Thymus (tissue), 11 donors: Measurements from ENCODE around the gene FAF1. TPM values are rescaled to one million over a fixed set of nuclear protein-coding genes. Genes with fewer than 3 reads are reported as not detected.

Experiments used
- DNase-seq, 9 donors: peaks; one replicate each; pipeline ENCODE4 v3.0.0-alpha.2; 2013; ENCODE audit warnings: low spot score in 9 of 9, low read depth in 6 of 9, missing footprints in 1 of 9
- H3K27ac ChIP-seq, 2 donors: one replicate each; pipeline ENCODE4 v1.5.1; 2013; ENCODE audit warnings: control low read depth in 1 of 2, low read depth in 1 of 2, low read length in 1 of 2, mild to moderate bottlenecking in 1 of 2, moderate library complexity in 1 of 2
- H3K27me3 ChIP-seq, 2 donors: one replicate each; pipeline ENCODE4 v1.5.1; 2013; ENCODE audit warnings: low read length in 1 of 2; ENCODE audit not compliant: control insufficient read depth in 2 of 2, insufficient read depth in 1 of 2
- H3K36me3 ChIP-seq, 2 donors: one replicate each; pipeline ENCODE4 v1.5.1; 2013; ENCODE audit warnings: low read length in 1 of 2, mild to moderate bottlenecking in 1 of 2, moderate library complexity in 1 of 2; ENCODE audit not compliant: control insufficient read depth in 2 of 2, insufficient read depth in 2 of 2
- H3K4me1 ChIP-seq, 2 donors: one replicate each; pipeline ENCODE4 v1.5.1; 2013; ENCODE audit warnings: low read length in 2 of 2; ENCODE audit not compliant: control insufficient read depth in 2 of 2, insufficient read depth in 2 of 2
- H3K4me3 ChIP-seq, 2 donors: one replicate each; pipeline ENCODE4 v1.5.1; 2013; ENCODE audit warnings: low read length in 2 of 2, control low read depth in 1 of 2, mild to moderate bottlenecking in 1 of 2
- H3K9me3 ChIP-seq, 2 donors: one replicate each; pipeline ENCODE4 v1.5.1; 2013; ENCODE audit warnings: low read length in 1 of 2, mild to moderate bottlenecking in 1 of 2; ENCODE audit not compliant: control insufficient read depth in 2 of 2, insufficient read depth in 1 of 2
- WGBS: extraction: QIAGEN DNeasy Blood & Tissue Kit; methylation state at CpG from one replicate; pipeline ENCODE4 v1.1.7; 2013; 5-methylcytosine and 5-hydroxymethylcytosine counted together
- polyA plus RNA-seq: library from polyadenylated mRNA; stranded (reverse); fragments of 200-250 nt; gene quantifications from one replicate; pipeline ENCODE4 v1.2.3, GENCODE V29; 2013
- total RNA-seq: library from RNA; stranded (reverse); fragments of 120-200 nt; gene quantifications from one replicate; pipeline ENCODE4 v1.2.4, GENCODE V29; 2013
- donor health status: healthy.

Gene FAF1
- total and polyA plus RNA-seq, 2 donors = 39.1 to 66.3 TPM

DNA sequence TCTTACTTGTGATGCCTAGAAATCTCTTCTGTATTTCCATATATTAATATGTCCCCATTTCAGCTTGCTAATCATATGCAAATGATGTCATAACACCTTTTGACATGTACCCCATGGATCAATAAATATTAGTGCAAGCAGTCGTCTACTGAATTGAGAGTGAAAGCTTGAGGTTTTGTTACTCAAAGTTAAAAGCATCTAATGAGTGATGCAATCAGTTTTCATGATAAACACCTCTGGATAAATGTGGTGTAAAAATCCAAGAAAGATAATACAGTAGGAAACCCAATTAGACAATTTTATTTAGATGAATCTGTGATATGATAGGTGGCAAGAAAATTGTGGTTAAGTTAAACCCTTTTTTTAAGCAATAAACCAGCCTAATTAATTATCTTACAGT, 395.6 kb downstream of the FAF1 start:
- no peak for DNase-seq
- H3K4me3 ChIP-seq = no peak overlapping the region
- no peak overlapping the region for H3K27ac ChIP-seq
- 98% methylated on average over 1 of the region's 1 CpG for WGBS
- no peaks in the 10 kb centered on the region for H3K27me3 ChIP-seq
- H3K9me3 ChIP-seq = no peaks in the 10 kb centered on the region
- peaks cover 0 to 6% of the 10 kb centered on the region in 2 donors for H3K36me3 ChIP-seq
- H3K4me1 ChIP-seq = no peaks in the 10 kb centered on the region

DNA sequence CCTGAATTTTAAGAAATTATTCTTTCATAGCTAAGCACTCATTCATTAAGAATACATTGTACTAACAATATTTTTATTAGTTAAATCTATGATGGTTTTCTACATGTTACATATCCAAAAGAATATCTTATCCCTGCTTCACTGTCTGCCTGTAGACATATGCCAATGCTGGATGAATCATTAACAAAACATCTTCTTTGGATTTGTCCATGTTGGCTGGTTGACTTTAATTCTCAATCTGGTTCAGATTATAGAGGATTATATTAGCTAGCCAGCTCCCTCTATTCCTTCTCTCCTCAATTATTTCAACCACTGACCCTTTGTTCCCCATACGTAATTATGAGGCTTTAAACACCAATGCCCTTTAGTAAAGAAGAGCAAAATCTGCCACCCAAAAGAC, 398.0 kb downstream of the FAF1 start:
- H3K36me3 ChIP-seq = peaks cover 0 to 6% of the 10 kb centered on the region in 2 donors
- H3K9me3 ChIP-seq = no peaks in the 10 kb centered on the region
- DNase-seq = no peak
- 96% methylated on average over 1 of the region's 1 CpG for WGBS
- H3K27me3 ChIP-seq = no peaks in the 10 kb centered on the region
- H3K4me1 ChIP-seq = no peaks in the 10 kb centered on the region
- H3K4me3 ChIP-seq = no peak overlapping the region
- no peak overlapping the region for H3K27ac ChIP-seq

DNA sequence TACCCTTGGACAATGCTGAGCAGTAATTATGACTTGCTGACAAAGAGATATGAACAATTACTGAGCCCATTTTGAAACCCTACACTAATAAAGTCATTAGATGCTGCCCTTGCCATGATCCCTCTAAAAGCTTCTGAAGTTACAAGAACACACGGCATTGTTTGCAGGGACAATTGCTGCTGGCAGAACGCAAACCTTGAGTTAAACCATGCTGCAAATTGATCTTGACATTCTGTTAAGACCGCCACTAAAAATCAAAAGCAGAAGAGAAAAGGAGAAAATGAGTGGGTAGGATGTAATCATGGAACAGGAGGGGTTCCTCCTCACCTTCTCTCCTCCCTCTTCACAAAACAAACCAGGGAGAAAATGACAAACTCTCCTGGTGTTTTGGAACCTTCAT, 400.6 kb downstream of the FAF1 start:
- peaks cover 0 to 6% of the 10 kb centered on the region in 2 donors for H3K36me3 ChIP-seq
- no peak overlapping the region for H3K4me3 ChIP-seq
- no peak for DNase-seq
- WGBS = 94% methylated on average over 3 of the region's 3 CpGs
- no peaks in the 10 kb centered on the region for H3K9me3 ChIP-seq
- H3K4me1 ChIP-seq = no peaks in the 10 kb centered on the region
- H3K27me3 ChIP-seq = no peaks in the 10 kb centered on the region
- no peak overlapping the region for H3K27ac ChIP-seq

DNA sequence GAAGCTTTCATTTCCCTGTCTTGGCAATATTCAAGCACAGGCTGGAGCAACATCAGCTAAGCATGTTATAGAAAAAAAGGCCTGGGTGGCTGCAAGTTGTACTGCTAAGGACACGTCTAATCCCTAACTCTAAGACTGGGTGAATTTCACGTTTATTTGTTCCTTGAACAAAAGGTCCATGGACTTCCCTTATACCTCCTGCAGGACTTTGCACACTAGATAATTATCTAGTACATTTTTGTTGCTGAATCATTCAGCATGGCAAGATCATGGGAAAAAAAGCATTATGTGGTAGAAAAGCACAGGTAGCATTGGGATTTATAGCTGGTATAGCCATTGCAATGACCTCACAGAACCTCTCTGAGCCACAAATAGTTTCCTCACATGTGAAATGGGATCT, 406.1 kb downstream of the FAF1 start:
- no peaks in the 10 kb centered on the region for H3K4me1 ChIP-seq
- H3K9me3 ChIP-seq = no peaks in the 10 kb centered on the region
- 97% methylated on average over 2 of the region's 2 CpGs for WGBS
- H3K4me3 ChIP-seq = no peak overlapping the region
- H3K27ac ChIP-seq = no peak overlapping the region
- H3K27me3 ChIP-seq = no peaks in the 10 kb centered on the region
- no peak for DNase-seq
- H3K36me3 ChIP-seq = no peaks in the 10 kb centered on the region

DNA sequence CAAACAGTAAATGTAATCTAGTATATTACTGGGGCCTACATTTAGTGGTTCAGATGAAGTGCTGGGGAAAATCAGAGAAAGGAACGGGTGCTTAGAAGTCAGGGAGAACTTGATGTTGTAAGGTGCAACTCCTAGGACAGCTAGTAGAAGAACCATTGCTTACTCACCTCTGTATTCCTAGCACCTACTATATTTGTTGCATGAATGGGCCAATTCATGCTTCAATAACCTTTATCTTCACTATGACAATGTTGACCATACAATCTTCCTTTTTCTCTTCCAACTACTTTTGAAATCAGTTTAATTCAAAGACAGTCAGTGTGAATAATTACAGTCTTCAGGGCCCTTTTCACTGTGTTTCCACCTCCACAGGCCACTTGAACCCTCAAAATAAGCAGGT, 411.8 kb downstream of the FAF1 start:
- WGBS = 98% methylated on average over 1 of the region's 1 CpG
- no peaks in the 10 kb centered on the region for H3K36me3 ChIP-seq
- no peaks in the 10 kb centered on the region for H3K4me1 ChIP-seq
- no peak overlapping the region for H3K27ac ChIP-seq
- H3K4me3 ChIP-seq = no peak overlapping the region
- H3K9me3 ChIP-seq = no peaks in the 10 kb centered on the region
- H3K27me3 ChIP-seq = no peaks in the 10 kb centered on the region
- no peak for DNase-seq

DNA sequence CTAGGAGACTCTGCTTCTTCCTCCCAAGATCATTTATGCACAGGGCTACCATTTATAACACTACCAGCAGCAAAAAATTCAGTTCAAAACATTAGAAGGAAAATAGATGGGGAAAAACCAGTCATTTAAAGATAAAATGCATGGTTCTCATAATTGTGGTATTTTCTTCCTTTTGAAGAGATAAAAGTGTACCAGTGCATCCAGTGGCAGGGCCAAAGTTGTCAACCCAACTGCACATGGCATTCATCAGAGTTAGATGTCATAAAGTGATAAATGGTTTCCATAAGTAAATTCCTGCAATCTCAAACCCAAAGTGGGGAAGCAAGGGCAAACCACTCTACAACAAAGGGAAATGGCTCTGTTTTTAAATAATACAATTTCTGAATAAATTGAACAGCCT, 417.7 kb downstream of the FAF1 start:
- Histone ChIP-seq H3K4me1 (no peaks in the 10 kb centered on the region), H3K4me3 (no peak overlapping the region), H3K9me3 (no peaks in the 10 kb centered on the region), H3K27ac (no peak overlapping the region), H3K36me3 (no peaks in the 10 kb centered on the region), H3K27me3 (no peaks in the 10 kb centered on the region)
- no peak for DNase-seq

DNA sequence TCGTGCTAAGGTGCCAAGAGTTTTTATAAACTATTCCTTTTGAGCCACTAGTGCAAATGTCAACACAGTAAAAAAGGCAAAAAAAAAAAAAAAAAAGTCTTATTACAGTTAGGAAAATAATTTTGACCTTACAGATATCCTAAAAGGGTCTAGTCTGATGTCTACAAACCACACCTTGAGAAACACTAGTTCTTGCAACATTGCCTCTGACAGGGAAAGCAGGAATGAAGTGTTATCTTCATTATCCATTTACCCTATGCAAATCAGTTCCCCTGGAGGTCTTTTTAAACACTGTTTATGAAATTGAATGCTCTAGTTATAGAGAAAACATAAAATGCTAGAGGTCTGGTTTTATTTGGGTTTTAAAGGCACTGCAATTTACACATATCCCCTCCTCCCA, 421.6 kb downstream of the FAF1 start:
- Histone ChIP-seq H3K4me1 (no peaks in the 10 kb centered on the region), H3K4me3 (no peak overlapping the region), H3K9me3 (no peaks in the 10 kb centered on the region), H3K27me3 (no peaks in the 10 kb centered on the region), H3K36me3 (peaks cover 0 to 3% of the 10 kb centered on the region in 2 donors), H3K27ac (no peak overlapping the region)
- no peak for DNase-seq
- WGBS = 96% methylated on average over 1 of the region's 1 CpG

DNA sequence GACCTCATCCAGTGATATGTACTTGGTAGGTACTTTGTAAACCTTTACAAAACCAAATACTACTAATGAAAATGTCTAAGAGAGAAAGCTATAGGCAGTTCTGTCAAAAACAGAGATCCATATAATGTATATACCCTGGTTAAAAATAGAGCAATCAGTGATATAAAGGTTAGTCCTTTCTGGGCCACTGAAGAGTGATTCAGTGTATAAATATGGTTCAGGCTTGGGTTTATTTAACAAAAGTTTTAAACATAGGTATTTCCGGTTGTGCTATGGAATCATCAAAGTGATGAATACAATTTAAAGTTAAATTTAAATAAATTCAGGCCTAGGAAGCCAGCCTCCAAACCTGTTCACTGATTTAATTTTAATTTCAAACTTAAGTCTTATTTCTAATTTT, 428.5 kb downstream of the FAF1 start:
- H3K36me3 ChIP-seq = peaks cover 0 to 3% of the 10 kb centered on the region in 2 donors
- 99% methylated on average over 1 of the region's 1 CpG for WGBS
- no peak overlapping the region for H3K27ac ChIP-seq
- H3K4me3 ChIP-seq = no peak overlapping the region
- DNase-seq = no peak
- no peaks in the 10 kb centered on the region for H3K9me3 ChIP-seq
- no peaks in the 10 kb centered on the region for H3K27me3 ChIP-seq
- H3K4me1 ChIP-seq = no peaks in the 10 kb centered on the region

DNA sequence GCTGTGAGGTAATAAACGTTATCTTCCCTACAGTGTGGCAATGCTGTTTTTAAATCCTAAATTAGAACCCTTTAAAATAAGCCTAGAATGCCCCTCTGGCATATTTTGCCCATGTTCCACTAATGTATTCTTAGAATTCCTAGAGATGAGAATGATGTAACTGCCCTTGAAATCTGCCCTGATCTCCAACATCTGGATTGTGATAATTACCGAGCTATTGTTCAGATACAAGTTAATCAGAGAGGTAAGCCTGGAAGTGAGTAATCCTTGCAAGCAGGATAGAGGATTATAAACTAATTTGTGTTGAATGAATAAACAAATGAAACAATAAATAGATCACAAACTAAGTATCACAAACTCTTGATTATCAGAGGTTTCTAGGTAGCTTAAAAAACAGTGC, 429.0 kb downstream of the FAF1 start:
- Histone ChIP-seq H3K4me3 (no peak overlapping the region), H3K9me3 (no peaks in the 10 kb centered on the region), H3K27me3 (no peaks in the 10 kb centered on the region), H3K27ac (no peak overlapping the region), H3K4me1 (no peaks in the 10 kb centered on the region), H3K36me3 (peaks cover 0 to 3% of the 10 kb centered on the region in 2 donors)
- no peak for DNase-seq
- 98% methylated on average over 2 of the region's 2 CpGs for WGBS

DNA sequence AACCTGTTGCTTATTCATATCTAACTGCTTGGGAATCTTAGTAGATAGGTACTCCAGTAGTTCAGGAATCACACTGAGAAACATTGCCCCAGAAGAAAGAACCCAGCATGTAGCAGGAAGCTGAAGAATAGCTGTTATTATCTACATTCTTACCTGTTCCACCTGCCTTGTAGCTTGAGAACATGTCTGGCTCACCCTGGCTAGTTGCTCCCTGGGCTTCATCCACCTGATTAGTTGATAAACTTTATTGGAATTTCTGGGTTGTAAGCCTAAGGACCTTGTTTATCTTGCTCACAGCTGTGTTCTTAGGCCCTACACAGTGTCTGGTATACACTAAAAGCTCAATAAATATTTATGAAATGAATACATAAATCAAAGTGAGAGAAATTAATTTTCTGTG, 430.6 kb downstream of the FAF1 start:
- Histone ChIP-seq H3K27ac (no peak overlapping the region), H3K36me3 (peaks cover 0 to 3% of the 10 kb centered on the region in 2 donors), H3K9me3 (no peaks in the 10 kb centered on the region), H3K4me1 (no peaks in the 10 kb centered on the region), H3K27me3 (no peaks in the 10 kb centered on the region), H3K4me3 (no peak overlapping the region)
- no peak for DNase-seq
